Kidney epithelial cell (primary cell): ENCODE measurements around the gene FBRSL1. TPM values are rescaled to one million over a fixed set of nuclear protein-coding genes. Genes with fewer than 3 reads are reported as not detected.
"Not testable (repeated sequence)": the region's sequence is repeated elsewhere in the genome, so short reads cannot be mapped to it uniquely, and the experiment has no call there.

Experiments
- DNase-seq: peaks from one replicate; pipeline ENCODE4 v3.0.0-alpha.2; 2010; ENCODE audit warnings: low read depth
- H3K27me3 ChIP-seq: 2 replicates; pipeline ENCODE4 v1.6.0; 2011; ENCODE audit warnings: low read length; ENCODE audit not compliant: control insufficient read depth, insufficient read depth
- H3K36me3 ChIP-seq: 2 replicates; pipeline ENCODE4 v1.5.1; 2011; ENCODE audit warnings: low read length; ENCODE audit not compliant: control insufficient read depth, insufficient read depth
- H3K4me3 ChIP-seq: 2 replicates; pipeline ENCODE4 v1.5.1; 2011; ENCODE audit warnings: low read depth, mild to moderate bottlenecking, control low read depth, low read length
- CTCF ChIP-seq: IDR thresholded peaks from 2 replicates; pipeline ENCODE4 v1.5.1; 2011; ENCODE audit warnings: mild to moderate bottlenecking, moderate library complexity, low read length, control low read depth, inconsistent platforms; ENCODE audit not compliant: insufficient read depth, poor library complexity, severe bottlenecking
- total RNA-seq: library from RNA; depleted of rRNA; stranded (reverse); fragments of >200 nt; gene quantifications from 2 replicates; pipeline ENCODE4 v1.2.3, GENCODE V29; 2015

Gene FBRSL1
- total RNA-seq, 1 donor from 2014 or later, result 22.9 TPM

GRCh38 chr12:132528564-132529106 lies 38.7 kb downstream of the FBRSL1 start:
- H3K27me3 ChIP-seq, result no peaks in the 10 kb centered on the region
- no peak for DNase-seq
- no peak for TF ChIP-seq CTCF
- no peak overlapping the region for H3K4me3 ChIP-seq
- no peaks in the 10 kb centered on the region for H3K36me3 ChIP-seq

GRCh38 chr12:132529156-132529839 lies 39.3 kb downstream of the FBRSL1 start:
- no peak for TF ChIP-seq CTCF
- no peak overlapping the region for H3K4me3 ChIP-seq
- H3K27me3 ChIP-seq, result no peaks in the 10 kb centered on the region
- H3K36me3 ChIP-seq, result no peaks in the 10 kb centered on the region
- no peak for DNase-seq

GRCh38 chr12:132529906-132530305 lies 40.0 kb downstream of the FBRSL1 start:
- Histone ChIP-seq H3K36me3 (no peaks in the 10 kb centered on the region), H3K4me3 (no peak overlapping the region), H3K27me3 (no peaks in the 10 kb centered on the region)
- no peak for TF ChIP-seq CTCF
- no peak for DNase-seq

GRCh38 chr12:132530447-132530846 lies 40.5 kb downstream of the FBRSL1 start:
- TF ChIP-seq CTCF, result no peak

GRCh38 chr12:132530851-132531250 lies 40.9 kb downstream of the FBRSL1 start:
- H3K36me3 ChIP-seq, result no peaks in the 10 kb centered on the region
- H3K4me3 ChIP-seq, result no peak overlapping the region
- no peaks in the 10 kb centered on the region for H3K27me3 ChIP-seq
- TF ChIP-seq CTCF, result no peak
- no peak for DNase-seq

More at GRCh38 chr12:132530447-132530846, 40.5 kb downstream of the FBRSL1 start:
- DNase-seq, result no peak
- H3K36me3 ChIP-seq, result no peaks in the 10 kb centered on the region
- H3K27me3 ChIP-seq, result no peaks in the 10 kb centered on the region
- H3K4me3 ChIP-seq, result no peak overlapping the region

GRCh38 chr12:132532711-132533583 lies 43.0 kb downstream of the FBRSL1 start:
- H3K36me3 ChIP-seq, DNase-seq, H3K4me3 ChIP-seq, H3K27me3 ChIP-seq: not testable (repeated sequence)
